Peyer's patch (tissue), 4 donors: ENCODE measurements around the gene NXPH1. TPM values are rescaled to one million over a fixed set of nuclear protein-coding genes. Genes with fewer than 3 reads are reported as not detected.

Experiments
- DNase-seq, 3 donors: peaks; one replicate each; pipeline ENCODE4 v3.0.0-alpha.2; 2017 to 2019
- H3K27ac ChIP-seq, 4 donors: fragments of 200-600 bp; sonication (generic); one replicate each; pipeline ENCODE4 v1.5.1; 2016 to 2019
- H3K27me3 ChIP-seq, 2 donors: fragments of 200-600 bp; sonication (generic); one replicate each; pipeline ENCODE4 v1.5.1; 2019
- H3K36me3 ChIP-seq, 3 donors: fragments of 200-600 bp; sonication (generic); one replicate each; pipeline ENCODE4 v1.5.1; 2016 to 2019
- H3K4me1 ChIP-seq, 4 donors: fragments of 200-600 bp; sonication (generic); one replicate each; pipeline ENCODE4 v1.5.1; 2016 to 2019
- H3K4me3 ChIP-seq, 4 donors: fragments of 200-600 bp; sonication (generic); 1 replicate in 3 of 4; 2 replicates in 1 of 4; pipeline ENCODE4 v1.5.1; 2016 to 2019; ENCODE audit warnings: mild to moderate bottlenecking in 1 of 4
- H3K9me3 ChIP-seq, 4 donors: fragments of 200-600 bp; sonication (generic); one replicate each; pipeline ENCODE4 v1.5.1; 2016 to 2019; ENCODE audit warnings: mild to moderate bottlenecking in 1 of 4
- CTCF ChIP-seq, 6 experiments: fragments of 450-650 bp in 4 of 6; fragments of 200-600 bp in 2 of 6; sonication (generic) in 1 of 6; IDR thresholded peaks; one replicate each; pipeline ENCODE4 v1.5.1; 2017 to 2019; ENCODE audit warnings: antibody characterized with exemption in 6 of 6, mild to moderate bottlenecking in 3 of 6, moderate library complexity in 1 of 6
- POLR2A ChIP-seq, 2 donors: fragments of 450-650 bp; IDR thresholded peaks; one replicate each; pipeline ENCODE4 v1.5.1; 2017; ENCODE audit warnings: antibody characterized with exemption in 2 of 2, mild to moderate bottlenecking in 2 of 2, moderate library complexity in 2 of 2
- total RNA-seq, 4 donors: library from RNA; depleted of rRNA; stranded (reverse); fragments of >200 nt; gene quantifications; one replicate each; pipeline ENCODE4 v1.1.0, GENCODE V29; 2016

The NXPH1 gene
- total RNA-seq, 4 donors from 2014 or later: not detected

DNA sequence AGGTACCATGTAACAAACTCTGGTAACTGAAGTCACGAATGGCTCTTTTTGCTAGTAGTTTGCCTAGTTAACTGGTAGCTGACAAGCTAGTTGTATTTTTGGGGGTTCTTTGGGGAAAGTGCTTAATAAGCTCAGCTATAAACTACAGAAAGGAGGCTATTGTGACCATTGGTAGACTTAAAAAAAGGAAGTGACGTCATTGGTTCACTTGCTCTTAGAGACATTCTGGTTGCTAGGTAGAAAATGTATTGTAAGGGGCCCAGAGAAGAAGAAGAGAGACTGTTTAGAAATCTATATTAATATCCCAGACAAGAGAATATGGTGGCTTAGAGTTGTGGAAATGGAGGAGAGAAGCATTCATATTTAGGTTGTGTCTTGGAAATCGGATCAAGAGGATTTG is 103.0 kb downstream of the NXPH1 start:
- Histone ChIP-seq H3K27ac (no peak overlapping the region), H3K36me3 (no peaks in the 10 kb centered on the region), H3K27me3 (no peaks in the 10 kb centered on the region), H3K9me3 (no peaks in the 10 kb centered on the region), H3K4me3 (no peak overlapping the region), H3K4me1 (no peaks in the 10 kb centered on the region)
- TF ChIP-seq CTCF (IDR thresholded peaks at IDR 0.05) (no peak), POLR2A (IDR thresholded peaks at IDR 0.05) (no peak)
- no peak for DNase-seq

- Histone ChIP-seq H3K27ac (no peak overlapping the region), H3K4me3 (no peak overlapping the region), H3K36me3 (no peaks in the 10 kb centered on the region), H3K9me3 (no peaks in the 10 kb centered on the region), H3K27me3 (no peaks in the 10 kb centered on the region), H3K4me1 (no peaks in the 10 kb centered on the region)
- no peak for TF ChIP-seq POLR2A (IDR thresholded peaks at IDR 0.05)
- no peak for TF ChIP-seq CTCF (IDR thresholded peaks at IDR 0.05)
- DNase-seq: no peak
Measured at GRCh38 chr7:8549046-8549445, 115.6 kb downstream of the NXPH1 start.

DNA sequence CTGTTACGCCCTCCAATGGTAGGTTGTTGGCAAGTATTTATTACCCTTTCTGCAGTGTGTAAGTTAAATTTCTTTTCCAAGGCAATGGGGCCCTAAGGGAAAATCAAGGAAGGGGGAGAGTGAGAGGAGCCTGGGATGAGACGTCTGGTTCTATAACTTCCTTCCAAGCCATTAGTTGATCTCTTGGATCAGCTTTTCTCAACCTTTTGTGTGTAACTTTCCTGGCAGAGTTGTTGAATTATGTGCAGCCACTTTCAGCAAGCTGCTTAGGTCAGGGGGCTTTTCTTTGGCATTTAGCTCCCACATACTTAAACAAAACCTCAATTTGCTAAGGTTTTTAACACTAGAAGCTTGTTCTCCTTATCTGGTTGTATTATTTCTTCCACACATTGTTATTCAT is 127.1 kb downstream of the NXPH1 start:
- TF ChIP-seq CTCF (IDR thresholded peaks at IDR 0.05) (no peak), POLR2A (IDR thresholded peaks at IDR 0.05) (no peak)
- Histone ChIP-seq H3K27ac (no peak overlapping the region), H3K36me3 (no peaks in the 10 kb centered on the region)

DNA sequence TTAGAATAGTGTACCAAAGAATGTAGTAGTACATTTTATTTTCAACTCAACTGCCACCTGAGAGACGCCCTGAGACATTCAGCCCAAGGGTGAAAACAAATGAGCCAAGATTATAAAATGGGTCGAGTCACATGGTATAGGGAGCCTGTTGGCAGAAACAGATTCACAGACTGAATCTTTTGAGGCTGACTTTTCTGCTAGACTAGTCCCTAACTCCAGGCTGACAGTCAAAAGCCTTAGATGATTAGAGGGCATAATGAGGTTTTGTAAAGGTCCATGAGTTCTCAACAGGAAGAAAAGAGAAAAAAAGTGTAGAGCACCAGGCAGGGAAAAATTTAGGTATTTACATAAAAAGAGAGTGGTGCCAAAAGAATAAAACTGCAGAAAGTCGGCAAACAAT is 128.0 kb downstream of the NXPH1 start:
- DNase-seq: no peak
- TF ChIP-seq POLR2A (IDR thresholded peaks at IDR 0.05) (no peak), CTCF (IDR thresholded peaks at IDR 0.05) (no peak)
- Histone ChIP-seq H3K4me1 (no peaks in the 10 kb centered on the region), H3K4me3 (no peak overlapping the region), H3K9me3 (no peaks in the 10 kb centered on the region), H3K27ac (no peak overlapping the region), H3K36me3 (no peaks in the 10 kb centered on the region), H3K27me3 (no peaks in the 10 kb centered on the region)

More for the DNA sequence above, 127.1 kb downstream of the NXPH1 start:
- Histone ChIP-seq H3K4me1 (no peaks in the 10 kb centered on the region), H3K9me3 (no peaks in the 10 kb centered on the region), H3K27me3 (no peaks in the 10 kb centered on the region), H3K4me3 (no peak overlapping the region)
- DNase-seq: no peak

DNA sequence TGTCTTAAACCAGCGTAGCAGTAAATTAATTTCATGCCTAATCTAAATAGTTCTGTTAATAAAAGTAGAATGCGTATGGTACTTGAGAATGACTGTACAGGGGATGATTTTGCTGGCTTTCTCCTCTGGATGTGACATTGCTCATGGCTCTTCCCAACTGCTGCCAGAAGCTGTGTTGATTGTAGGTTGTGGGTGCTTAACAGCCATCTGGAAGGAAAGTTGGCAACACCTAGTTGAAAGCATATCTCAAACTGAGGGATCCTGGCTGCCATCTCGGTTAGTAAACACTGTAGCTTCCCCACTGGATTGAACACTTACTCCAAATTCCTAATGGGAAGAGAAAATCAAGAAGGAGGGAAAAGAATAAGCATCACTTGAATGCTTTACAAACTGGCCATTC is 130.9 kb downstream of the NXPH1 start:
- no peaks in the 10 kb centered on the region for H3K36me3 ChIP-seq
- no peaks in the 10 kb centered on the region for H3K9me3 ChIP-seq
- no peaks in the 10 kb centered on the region for H3K4me1 ChIP-seq
- no peaks in the 10 kb centered on the region for H3K27me3 ChIP-seq
- no peak overlapping the region for H3K4me3 ChIP-seq
- no peak overlapping the region for H3K27ac ChIP-seq
- no peak for DNase-seq
- TF ChIP-seq CTCF (IDR thresholded peaks at IDR 0.05) (no peak), POLR2A (IDR thresholded peaks at IDR 0.05) (no peak)

DNA sequence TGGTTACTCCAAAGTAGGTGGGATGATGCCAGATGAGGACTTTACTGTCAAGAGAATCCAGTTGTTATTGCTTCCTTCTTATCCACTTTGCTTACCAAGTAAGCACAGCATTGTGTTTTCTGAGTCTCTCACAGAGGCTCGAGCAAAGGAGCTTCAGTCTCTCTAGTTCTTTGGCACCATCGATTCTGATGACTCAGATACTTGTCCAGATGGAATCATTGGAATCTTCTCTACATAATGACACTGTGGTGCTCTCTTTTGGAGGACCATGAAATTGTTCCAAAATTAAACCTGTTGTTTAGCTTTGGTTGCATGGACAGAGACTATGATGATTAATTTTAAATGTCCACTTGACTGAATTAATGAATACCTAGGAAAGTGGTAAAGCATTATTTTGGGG is 132.6 kb downstream of the NXPH1 start:
- Histone ChIP-seq H3K4me3 (no peak overlapping the region), H3K27me3 (no peaks in the 10 kb centered on the region), H3K4me1 (no peaks in the 10 kb centered on the region), H3K27ac (no peak overlapping the region), H3K9me3 (no peaks in the 10 kb centered on the region), H3K36me3 (no peaks in the 10 kb centered on the region)
- DNase-seq: no peak
- TF ChIP-seq POLR2A (IDR thresholded peaks at IDR 0.05): no peak
- no peak for TF ChIP-seq CTCF (IDR thresholded peaks at IDR 0.05)
